ENCODE measurements around the gene PGLYRP4.

Gene PGLYRP4

GRCh38 chr1:153337980-153338853, 10.4 kb downstream of the PGLYRP4 start:
- Histone ChIP-seq H3K4me3 (ENCODE audit: low read length) (no peak overlapping the region), H3K27ac (ENCODE audit: low read depth, low read length) (no peak overlapping the region), H4K20me1 (ENCODE audit: control insufficient read depth, insufficient read depth, low read depth, low read length) (no peaks in the 10 kb centered on the region), H3K27me3 (ENCODE audit: control insufficient read depth, low read length) (peaks cover 4% of the 10 kb centered on the region; the same call in 1 of the 2 replicates), H3F3A (ENCODE audit: control insufficient read depth, insufficient read depth) (no peaks in the 10 kb centered on the region), H3K79me2 (ENCODE audit: control insufficient read depth, low read length) (no peaks in the 10 kb centered on the region), H3K9me2 (replicated peaks; ENCODE audit: control insufficient read depth, low read length) (no peaks in the 10 kb centered on the region), H3K4me1 (ENCODE audit: control insufficient read depth, low read length) (no peaks in the 10 kb centered on the region), H3K4me2 (ENCODE audit: low read length) (no peak overlapping the region), H3K36me3 (ENCODE audit: control insufficient read depth, low read length) (no peaks in the 10 kb centered on the region), H3K9me3 (ENCODE audit: control insufficient read depth, insufficient read depth, low read length) (no peaks in the 10 kb centered on the region)
- TF ChIP-seq CTCF (IDR thresholded peaks at IDR 0.05; ENCODE audit: low read depth, low read length, poor library complexity, severe bottlenecking), result no peak
- TF ChIP-seq EZH2phosphoT487 (IDR thresholded peaks at IDR 0.05; ENCODE audit: borderline replicate concordance, low read length), result no peak

DNA sequence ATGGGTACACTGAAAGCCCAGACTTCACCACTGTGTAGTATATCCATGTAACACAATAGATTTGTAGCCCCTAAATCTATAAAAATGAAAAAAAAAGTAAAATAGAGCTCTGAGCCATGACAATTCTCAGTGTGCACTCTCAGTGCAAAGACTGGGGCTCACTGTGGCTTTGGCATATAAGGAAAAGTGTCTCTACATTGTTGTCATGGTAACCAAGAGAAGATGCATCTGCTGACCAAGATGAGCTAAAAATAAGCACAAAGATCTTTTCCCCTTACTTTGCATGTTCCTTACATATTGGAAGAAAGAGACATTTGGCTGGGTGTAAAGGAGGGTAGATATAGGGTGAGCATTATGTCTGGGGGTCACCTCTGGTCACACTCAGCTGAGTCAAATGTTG, 12.0 kb downstream of the PGLYRP4 start:
- H3K4me2 ChIP-seq (ENCODE audit: low read length), result no peak overlapping the region

GRCh38 chr1:153333902-153334301, 14.7 kb downstream of the PGLYRP4 start:
- TF ChIP-seq CTCF (IDR thresholded peaks at IDR 0.05; ENCODE audit: low read depth, low read length, poor library complexity, severe bottlenecking) (no peak), EZH2phosphoT487 (IDR thresholded peaks at IDR 0.05; ENCODE audit: borderline replicate concordance, low read length) (no peak)
- Histone ChIP-seq H3K27me3 (ENCODE audit: control insufficient read depth, low read length) (no peaks in the 10 kb centered on the region), H3K9me2 (replicated peaks; ENCODE audit: control insufficient read depth, low read length) (no peaks in the 10 kb centered on the region), H3K4me2 (ENCODE audit: low read length) (no peak overlapping the region), H3K9me3 (ENCODE audit: control insufficient read depth, insufficient read depth, low read length) (no peaks in the 10 kb centered on the region), H3K4me3 (ENCODE audit: low read length) (no peak overlapping the region), H3K79me2 (ENCODE audit: control insufficient read depth, low read length) (no peaks in the 10 kb centered on the region), H4K20me1 (ENCODE audit: control insufficient read depth, insufficient read depth, low read depth, low read length) (no peaks in the 10 kb centered on the region), H3K36me3 (ENCODE audit: control insufficient read depth, low read length) (no peaks in the 10 kb centered on the region), H3F3A (ENCODE audit: control insufficient read depth, insufficient read depth) (no peaks in the 10 kb centered on the region), H3K27ac (ENCODE audit: low read depth, low read length) (no peak overlapping the region), H3K4me1 (ENCODE audit: control insufficient read depth, low read length) (no peaks in the 10 kb centered on the region)

More for the DNA sequence above, 12.0 kb downstream of the PGLYRP4 start:
- TF ChIP-seq EZH2phosphoT487 (IDR thresholded peaks at IDR 0.05; ENCODE audit: borderline replicate concordance, low read length), result no peak
- no peak for TF ChIP-seq CTCF (IDR thresholded peaks at IDR 0.05; ENCODE audit: low read depth, low read length, poor library complexity, severe bottlenecking)
- H4K20me1 ChIP-seq (ENCODE audit: control insufficient read depth, insufficient read depth, low read depth, low read length), result no peaks in the 10 kb centered on the region
- H3F3A ChIP-seq (ENCODE audit: control insufficient read depth, insufficient read depth), result no peaks in the 10 kb centered on the region
- no peaks in the 10 kb centered on the region for H3K9me2 ChIP-seq (replicated peaks; ENCODE audit: control insufficient read depth, low read length)
- H3K4me3 ChIP-seq (ENCODE audit: low read length), result no peak overlapping the region
- H3K36me3 ChIP-seq (ENCODE audit: control insufficient read depth, low read length), result no peaks in the 10 kb centered on the region
- no peaks in the 10 kb centered on the region for H3K27me3 ChIP-seq (ENCODE audit: control insufficient read depth, low read length)
- no peaks in the 10 kb centered on the region for H3K4me1 ChIP-seq (ENCODE audit: control insufficient read depth, low read length)
- no peak overlapping the region for H3K27ac ChIP-seq (ENCODE audit: low read depth, low read length)
- H3K9me3 ChIP-seq (ENCODE audit: control insufficient read depth, insufficient read depth, low read length), result no peaks in the 10 kb centered on the region
- H3K79me2 ChIP-seq (ENCODE audit: control insufficient read depth, low read length), result no peaks in the 10 kb centered on the region

Data from DOHH2 (cell line).